Naive thymus-derived CD8-positive, alpha-beta T cell (primary cell): ENCODE data around the gene TTLL5. TPM values are rescaled to one million over a fixed set of nuclear protein-coding genes. Genes with fewer than 3 reads are reported as not detected.

Experiments used
- ATAC-seq, 2 donors: fragments of 150-1000 bp; cut with Tn5 transposase in 1 of 2; sonication (Bioruptor Pico), chemical (Tn5 transposase) in 1 of 2; 1 replicate in 1 of 2; 2 replicates in 1 of 2; pipeline ENCODE4 v1.10.0; 2021; ENCODE audit warnings: mild to moderate bottlenecking in 2 of 2, moderate library complexity in 2 of 2
- POLR2A ChIA-PET: fragments of 350-600 bp; sonication (Branson Sonifier 250); formaldehyde crosslinking; loops from one replicate; lab custom pipeline; 2021; ENCODE audit warnings: antibody characterized with exemption; lab: Charles Lee
- DNase-seq, 10 donors: peaks; one replicate each; pipeline versions ENCODE4 v3.0.0 to v3.0.0-alpha.2; 2020 to 2022
- H3K27ac Mint-ChIP-seq, 10 donors: one replicate each; pipeline ENCODE4 v1.8.0; 2020 to 2022; ENCODE audit warnings: mild to moderate bottlenecking in 10 of 10, mixed read lengths in 10 of 10, moderate library complexity in 4 of 10, inconsistent platforms in 1 of 10
- H3K27me3 Mint-ChIP-seq, 5 donors: one replicate each; pipeline ENCODE4 v1.8.0; 2021 to 2022; ENCODE audit warnings: mixed read lengths in 5 of 5
- H3K36me3 Mint-ChIP-seq, 3 donors: one replicate each; pipeline ENCODE4 v1.8.0; 2020 to 2022; ENCODE audit warnings: mixed read lengths in 3 of 3, mild to moderate bottlenecking in 2 of 3, inconsistent platforms in 1 of 3
- H3K4me1 Mint-ChIP-seq, 4 donors: one replicate each; pipeline ENCODE4 v1.8.0; 2021 to 2022; ENCODE audit warnings: mixed read lengths in 4 of 4
- H3K4me3 Mint-ChIP-seq, 10 donors: one replicate each; pipeline ENCODE4 v1.8.0; 2020 to 2022; ENCODE audit warnings: mild to moderate bottlenecking in 10 of 10, mixed read lengths in 10 of 10, moderate library complexity in 6 of 10, inconsistent platforms in 1 of 10
- H3K9me3 Mint-ChIP-seq, 9 donors: one replicate each; pipeline ENCODE4 v1.8.0; 2020 to 2022; ENCODE audit warnings: mixed read lengths in 9 of 9, mild to moderate bottlenecking in 3 of 9, inconsistent platforms in 1 of 9, moderate library complexity in 1 of 9
- polyA plus RNA-seq, 3 donors: library from polyadenylated mRNA; unstranded; fragments of 300-500 nt; fragmentation: Illumina TruSeq; gene quantifications; one replicate each; pipeline ENCODE4 v1.2.3, GENCODE V29; 2021
- total RNA-seq, 8 experiments: library from RNA in 2 of 8; stranded (reverse) in 2 of 8; gene quantifications; one replicate each; pipeline ENCODE4 v1.2.3 and lab custom pipeline; 2021 to 2026

The TTLL5 gene
- total and polyA plus RNA-seq, 5 experiments from 2014 or later = 5.9 to 19.2 (median 12.1) TPM

DNA sequence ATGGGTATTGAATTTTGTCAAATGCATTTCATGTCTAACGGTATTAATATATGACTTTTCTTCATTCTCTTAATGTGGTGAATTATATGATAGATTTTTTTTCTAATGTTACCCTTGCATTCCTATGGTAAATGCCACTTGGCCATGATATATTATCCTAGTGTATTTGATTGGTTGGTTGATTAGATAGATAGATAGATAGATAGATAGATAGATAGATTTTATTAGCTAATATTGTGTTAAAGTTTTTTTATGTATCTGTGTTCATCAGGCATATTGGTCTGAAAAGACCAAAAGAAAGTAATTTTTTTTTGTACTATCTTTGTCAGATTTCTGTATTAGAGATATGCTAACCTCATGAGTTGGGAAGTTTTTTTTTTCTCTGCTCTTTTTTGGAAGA, 196.2 kb downstream of the TTLL5 start:
- DNase-seq (no peak), ATAC-seq (no peak)
- H3K4me3 Mint-ChIP-seq = no peak overlapping the region
- H3K4me1 Mint-ChIP-seq = no peaks in the 10 kb centered on the region
- POLR2A ChIA-PET = no interaction called here
- H3K9me3 Mint-ChIP-seq = no peaks in the 10 kb centered on the region
- H3K27me3 Mint-ChIP-seq = no peaks in the 10 kb centered on the region
- no peak overlapping the region for H3K27ac Mint-ChIP-seq
- H3K36me3 Mint-ChIP-seq = peaks cover 0 to 17% (median 10%) of the 10 kb centered on the region in 3 donors

DNA sequence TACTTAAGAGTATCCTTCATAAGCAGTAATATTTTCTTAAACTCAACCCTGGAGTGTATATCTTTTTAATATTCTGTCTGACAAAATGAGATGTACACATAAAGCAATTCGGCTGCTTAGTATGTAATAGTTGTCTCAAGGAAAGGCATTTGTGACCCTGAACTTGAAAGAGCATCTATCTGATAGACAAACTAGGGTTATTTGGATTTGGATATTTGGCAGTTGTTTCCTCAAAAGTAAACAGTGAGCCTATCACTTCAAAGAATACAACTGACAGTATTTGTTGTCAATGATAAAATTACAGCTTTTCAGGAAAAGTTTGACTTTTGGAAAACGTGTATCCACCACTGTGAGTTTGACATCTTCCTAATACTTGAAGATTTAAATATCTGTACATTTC, 197.3 kb downstream of the TTLL5 start:
- Mint-ChIP-seq H3K4me1 (no peaks in the 10 kb centered on the region), H3K27me3 (no peaks in the 10 kb centered on the region), H3K36me3 (peaks cover 0 to 15% (median 10%) of the 10 kb centered on the region in 3 donors), H3K9me3 (no peaks in the 10 kb centered on the region), H3K27ac (no peak overlapping the region), H3K4me3 (no peak overlapping the region)
- DNase-seq = no peak
- ATAC-seq = no peak
- POLR2A ChIA-PET = no interaction called here

DNA sequence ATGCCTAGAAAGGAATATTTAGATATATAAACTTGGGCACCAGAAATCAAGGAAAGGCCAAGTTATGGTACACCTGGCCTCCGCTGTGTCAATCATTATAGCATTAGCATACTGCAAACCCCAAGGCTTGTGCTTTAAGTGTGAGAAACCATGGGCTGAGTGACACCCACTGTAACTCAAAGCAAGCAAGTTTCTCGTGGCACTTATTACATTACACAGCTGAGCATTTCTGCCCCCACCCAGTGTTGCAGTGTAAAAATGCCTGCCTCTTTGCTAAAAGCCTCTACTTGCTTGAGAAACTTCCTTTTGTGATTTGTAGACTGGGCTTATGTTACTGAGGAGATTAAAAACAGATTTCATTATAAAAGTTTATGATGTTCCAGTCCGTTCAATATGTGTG, 198.7 kb downstream of the TTLL5 start:
- no peak overlapping the region for H3K4me3 Mint-ChIP-seq

DNA sequence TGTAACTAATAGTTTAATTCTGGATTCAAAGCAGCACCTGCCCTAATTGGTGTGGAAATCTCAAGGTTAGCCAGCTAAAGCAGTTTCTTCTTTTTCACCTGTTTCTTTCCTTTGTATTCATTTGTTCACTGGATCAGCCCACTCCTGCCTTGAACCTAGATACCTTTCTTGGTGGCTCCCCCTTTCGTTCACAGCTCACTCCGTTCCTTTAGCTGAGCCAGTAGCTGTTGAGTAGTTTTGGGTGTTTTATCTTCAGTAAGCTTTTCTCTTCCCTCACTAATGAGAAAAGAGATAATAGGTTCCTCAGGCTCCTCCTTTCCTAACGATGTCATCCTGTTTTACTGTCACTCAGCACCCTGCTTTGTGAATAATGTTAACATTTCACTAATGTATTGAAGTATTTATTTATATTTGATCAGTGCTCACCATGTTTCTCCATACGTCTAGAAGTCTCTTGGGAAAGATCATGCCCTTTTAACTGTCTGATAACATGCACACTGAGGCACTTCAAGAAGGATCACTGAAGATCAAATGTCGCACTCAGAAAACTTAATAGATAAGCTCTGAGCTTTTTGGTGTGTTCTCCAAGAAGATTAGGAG, 199.6 kb downstream of the TTLL5 start:
- POLR2A ChIA-PET = no interaction called here
- no peak for ATAC-seq
- H3K9me3 Mint-ChIP-seq = no peaks in the 10 kb centered on the region

More for the DNA sequence above, 198.7 kb downstream of the TTLL5 start:
- Mint-ChIP-seq H3K9me3 (no peaks in the 10 kb centered on the region), H3K36me3 (peaks cover 0 to 16% (median 9%) of the 10 kb centered on the region in 3 donors), H3K27ac (no peak overlapping the region), H3K4me1 (no peaks in the 10 kb centered on the region), H3K27me3 (no peaks in the 10 kb centered on the region)
- no peak for DNase-seq
- POLR2A ChIA-PET = no interaction called here
- ATAC-seq = no peak

DNA sequence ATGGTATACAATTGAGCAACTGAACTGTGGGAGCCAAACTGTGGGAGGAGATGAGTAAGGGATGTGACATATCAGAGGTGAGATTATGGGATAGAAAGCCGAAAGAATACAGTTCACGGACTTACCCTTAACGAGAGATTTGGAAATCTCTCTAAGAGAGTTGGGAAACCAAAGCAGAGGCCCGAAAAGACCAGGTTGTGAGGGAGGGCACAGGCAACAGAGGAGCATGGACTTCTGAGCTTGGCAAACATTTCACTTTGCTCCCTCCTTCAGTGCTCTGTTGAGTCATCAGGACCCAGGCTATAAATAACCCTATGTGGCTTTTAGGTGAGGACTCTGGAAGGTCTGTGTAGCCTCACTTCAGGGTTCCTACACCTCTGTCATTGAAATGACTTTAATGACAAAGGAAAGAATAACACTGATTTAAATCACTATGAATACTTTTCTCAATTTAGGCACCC, 200.1 kb downstream of the TTLL5 start:
- no peaks in the 10 kb centered on the region for H3K27me3 Mint-ChIP-seq
- DNase-seq = no peak
- H3K27ac Mint-ChIP-seq = peak overlapping the region in 1 of 10 donors; percentile 35
- no peaks in the 10 kb centered on the region for H3K9me3 Mint-ChIP-seq
- H3K4me1 Mint-ChIP-seq = no peaks in the 10 kb centered on the region
- H3K4me3 Mint-ChIP-seq = no peak overlapping the region
- peaks cover 0 to 12% (median 0%) of the 10 kb centered on the region in 3 donors for H3K36me3 Mint-ChIP-seq
- ATAC-seq = no peak
- POLR2A ChIA-PET = no interaction called here

More for the DNA sequence above, 199.6 kb downstream of the TTLL5 start:
- no peak for DNase-seq
- H3K4me1 Mint-ChIP-seq = no peaks in the 10 kb centered on the region
- no peak overlapping the region for H3K4me3 Mint-ChIP-seq
- peak overlapping the region in 1 of 10 donors; percentile 35 for H3K27ac Mint-ChIP-seq
- H3K27me3 Mint-ChIP-seq = no peaks in the 10 kb centered on the region
- H3K36me3 Mint-ChIP-seq = peaks cover 0 to 13% (median 2%) of the 10 kb centered on the region in 3 donors

DNA sequence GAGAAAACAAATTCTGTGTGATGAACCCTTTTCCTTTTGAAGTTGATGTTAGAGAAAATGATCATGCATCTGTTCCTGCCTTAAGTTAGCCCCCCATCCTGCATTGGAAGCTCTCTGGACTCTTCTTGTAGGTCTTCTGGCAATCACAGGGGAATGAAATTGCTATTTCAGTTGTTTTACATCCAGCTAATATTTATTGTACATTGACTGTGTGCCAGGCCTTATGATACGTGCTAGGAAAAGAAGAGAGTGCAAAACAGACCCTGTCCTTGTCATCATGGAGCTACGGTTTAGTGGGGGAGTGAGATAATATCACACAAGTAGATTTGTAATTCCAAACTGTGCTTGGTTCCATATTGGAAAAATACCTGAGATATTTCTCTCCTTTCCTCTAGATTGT, 202.2 kb downstream of the TTLL5 start:
- no peaks in the 10 kb centered on the region for H3K27me3 Mint-ChIP-seq
- no peaks in the 10 kb centered on the region for H3K4me1 Mint-ChIP-seq
- DNase-seq = no peak
- POLR2A ChIA-PET = no interaction called here
- peaks cover 0 to 15% (median 5%) of the 10 kb centered on the region in 3 donors for H3K36me3 Mint-ChIP-seq
- H3K4me3 Mint-ChIP-seq = no peak overlapping the region
- H3K27ac Mint-ChIP-seq = no peak overlapping the region
- H3K9me3 Mint-ChIP-seq = no peaks in the 10 kb centered on the region
- no peak for ATAC-seq

DNA sequence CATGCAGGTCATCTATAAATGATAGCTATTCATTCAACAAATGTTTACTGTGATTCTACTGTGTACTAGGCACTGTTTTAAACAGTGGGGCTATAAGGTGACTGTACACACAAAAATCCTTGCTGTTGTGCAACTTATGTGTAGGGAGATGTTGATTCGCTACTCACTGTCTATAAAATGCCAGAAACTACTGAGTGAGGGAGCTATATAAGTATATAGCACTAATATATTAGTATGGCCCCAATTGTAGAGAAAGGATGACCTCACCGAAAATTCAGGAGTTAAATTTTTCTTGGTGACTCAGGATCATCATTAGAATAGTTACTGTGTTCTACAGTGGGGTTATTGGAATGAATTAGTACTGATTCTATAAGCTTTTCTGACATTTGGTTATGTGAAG, 203.3 kb downstream of the TTLL5 start:
- H3K9me3 Mint-ChIP-seq = no peaks in the 10 kb centered on the region
- no peak overlapping the region for H3K27ac Mint-ChIP-seq
- ATAC-seq (no peak), DNase-seq (no peak)
- no peaks in the 10 kb centered on the region for H3K4me1 Mint-ChIP-seq
- H3K4me3 Mint-ChIP-seq = no peak overlapping the region
- POLR2A ChIA-PET = no interaction called here
- H3K36me3 Mint-ChIP-seq = peaks cover 0 to 17% (median 6%) of the 10 kb centered on the region in 3 donors
- no peaks in the 10 kb centered on the region for H3K27me3 Mint-ChIP-seq

DNA sequence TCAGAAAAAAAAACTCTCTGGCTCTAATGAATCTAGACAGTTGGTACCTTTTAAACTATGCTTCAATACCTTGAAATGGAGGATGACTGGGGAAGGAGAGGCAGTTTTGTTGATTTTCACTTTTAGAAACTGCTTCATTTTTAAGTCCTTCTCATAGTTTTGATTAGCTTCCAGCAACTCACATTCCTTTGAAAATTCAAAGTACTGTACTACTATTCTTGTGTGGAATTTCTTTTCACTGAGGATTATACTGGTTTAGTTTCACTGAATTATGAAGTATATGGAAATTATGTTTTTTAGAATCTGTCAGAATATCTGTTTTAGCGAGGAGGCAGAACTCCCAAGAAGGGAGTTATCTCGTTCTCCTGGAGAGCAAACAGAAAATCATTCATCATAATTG, 204.5 kb downstream of the TTLL5 start:
- no peaks in the 10 kb centered on the region for H3K27me3 Mint-ChIP-seq
- peak overlapping the region in 1 of 10 donors; percentile 17 for H3K27ac Mint-ChIP-seq
- H3K9me3 Mint-ChIP-seq = no peaks in the 10 kb centered on the region
- DNase-seq (no peak), ATAC-seq (no peak)
- H3K4me1 Mint-ChIP-seq = no peaks in the 10 kb centered on the region
- POLR2A ChIA-PET = no interaction called here
- H3K4me3 Mint-ChIP-seq = no peak overlapping the region
- peaks cover 0 to 25% (median 10%) of the 10 kb centered on the region in 3 donors for H3K36me3 Mint-ChIP-seq

DNA sequence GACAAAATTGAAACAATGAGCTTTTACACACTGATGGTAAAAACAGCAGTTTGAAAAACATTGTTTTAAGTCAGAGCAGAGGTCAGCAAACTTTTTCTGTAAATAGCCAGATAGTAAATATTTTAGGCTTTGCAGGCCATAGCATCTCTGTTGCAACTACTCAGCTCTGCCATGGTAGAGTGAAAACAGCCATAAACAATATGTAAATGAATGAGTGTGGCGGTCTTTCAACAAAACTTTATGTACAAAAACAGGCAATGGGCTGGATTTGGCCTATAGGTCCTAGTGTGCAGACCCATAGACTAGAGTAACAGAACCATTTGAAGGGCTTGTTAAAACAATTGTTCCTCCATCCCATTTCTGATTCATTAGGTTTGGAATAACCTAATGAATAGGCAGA, 205.9 kb downstream of the TTLL5 start:
- Mint-ChIP-seq H3K9me3 (no peaks in the 10 kb centered on the region), H3K36me3 (peaks cover 0 to 39% (median 21%) of the 10 kb centered on the region in 3 donors), H3K4me3 (no peak overlapping the region), H3K27me3 (no peaks in the 10 kb centered on the region), H3K27ac (no peak overlapping the region), H3K4me1 (no peaks in the 10 kb centered on the region)
- DNase-seq = no peak
- POLR2A ChIA-PET = no interaction called here
- no peak for ATAC-seq

DNA sequence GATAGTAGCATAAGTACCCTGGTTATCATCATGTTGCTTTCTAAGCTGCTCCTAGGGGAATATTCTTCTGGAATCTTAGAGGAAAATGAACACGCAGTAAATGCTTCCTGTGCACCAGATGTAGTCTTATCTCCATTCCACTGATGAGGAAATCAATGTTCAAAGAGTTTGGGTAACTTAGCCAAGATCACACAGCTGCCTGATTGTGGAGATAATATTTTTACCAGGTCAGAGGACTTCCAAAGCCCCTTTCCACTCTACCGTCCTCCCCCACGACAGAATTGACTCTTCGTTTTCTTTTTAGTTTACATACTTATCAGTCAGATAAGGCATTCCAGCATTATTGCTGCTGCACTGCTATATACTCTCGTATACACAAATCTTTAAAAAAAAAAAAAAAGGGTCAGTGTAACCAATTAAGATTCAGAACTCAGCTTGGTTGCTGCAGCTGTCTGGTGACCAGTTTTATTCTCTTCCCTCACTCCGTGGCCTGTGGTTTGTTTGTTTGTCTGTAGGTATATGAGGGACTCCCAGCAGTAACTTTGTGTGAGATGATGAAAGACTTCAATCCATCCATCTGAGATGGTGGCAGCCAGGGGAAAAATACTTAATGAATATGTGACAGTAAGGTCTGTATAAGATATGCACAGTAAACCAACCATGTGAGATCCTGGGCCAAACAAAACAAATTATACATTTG, 210.3 kb downstream of the TTLL5 start:
- DNase-seq = no peak
- no peak overlapping the region for H3K4me3 Mint-ChIP-seq
- no peak for ATAC-seq
- H3K27me3 Mint-ChIP-seq = no peaks in the 10 kb centered on the region
- POLR2A ChIA-PET = no interaction called here
- no peaks in the 10 kb centered on the region for H3K9me3 Mint-ChIP-seq
- H3K4me1 Mint-ChIP-seq = no peaks in the 10 kb centered on the region
- H3K36me3 Mint-ChIP-seq = peaks cover 0 to 36% (median 35%) of the 10 kb centered on the region in 3 donors
- H3K27ac Mint-ChIP-seq = no peak overlapping the region

DNA sequence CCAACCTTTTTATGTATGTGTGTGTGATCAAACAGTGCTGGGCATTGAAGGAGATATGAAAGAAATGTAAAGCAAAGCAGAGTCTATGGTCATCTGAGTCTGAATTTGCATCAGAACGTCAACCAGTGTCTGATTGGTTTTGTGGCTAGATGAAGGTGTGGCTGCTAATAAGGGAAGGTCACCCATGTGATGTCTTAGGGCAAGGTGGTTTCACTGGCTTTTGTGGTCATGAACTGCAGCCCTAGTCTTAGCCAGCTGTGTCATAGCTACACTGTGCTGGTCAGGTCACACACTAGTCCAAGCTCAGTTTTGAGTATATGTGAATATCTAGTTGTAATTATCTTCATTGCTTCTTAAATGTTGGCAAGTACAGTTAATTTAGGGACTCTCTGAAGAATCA, 214.9 kb downstream of the TTLL5 start:
- POLR2A ChIA-PET = no interaction called here
- ATAC-seq = no peak
- no peaks in the 10 kb centered on the region for H3K27me3 Mint-ChIP-seq
- H3K36me3 Mint-ChIP-seq = peaks cover 0 to 26% (median 21%) of the 10 kb centered on the region in 3 donors
- H3K4me3 Mint-ChIP-seq = no peak overlapping the region
- H3K9me3 Mint-ChIP-seq = no peaks in the 10 kb centered on the region
- H3K27ac Mint-ChIP-seq = no peak overlapping the region
- no peaks in the 10 kb centered on the region for H3K4me1 Mint-ChIP-seq
- DNase-seq = no peak

DNA sequence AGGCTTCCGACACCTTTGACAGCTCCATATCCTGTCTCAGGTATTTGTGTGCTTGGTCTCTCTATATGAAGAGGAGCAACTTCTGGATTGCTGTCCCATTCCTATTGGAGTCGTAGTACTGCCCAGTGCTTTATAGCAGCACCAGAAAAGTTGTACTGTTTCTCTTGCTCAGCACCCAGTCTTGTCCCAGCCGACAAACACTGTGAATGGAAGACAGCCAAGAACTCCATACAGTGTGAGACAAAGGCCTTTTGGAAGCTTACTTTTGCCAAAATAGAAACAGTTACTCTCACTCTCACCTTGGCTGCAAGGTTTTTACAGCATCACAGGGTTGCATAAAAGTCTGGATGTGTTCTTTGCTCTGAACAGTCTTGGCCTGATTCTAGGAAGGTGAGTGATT, 215.5 kb downstream of the TTLL5 start:
- H3K27me3 Mint-ChIP-seq = no peaks in the 10 kb centered on the region
- H3K4me3 Mint-ChIP-seq = no peak overlapping the region
- no peaks in the 10 kb centered on the region for H3K4me1 Mint-ChIP-seq
- no peaks in the 10 kb centered on the region for H3K9me3 Mint-ChIP-seq
- DNase-seq (no peak), ATAC-seq (no peak)
- POLR2A ChIA-PET = no interaction called here
- H3K36me3 Mint-ChIP-seq = peaks cover 0 to 20% (median 18%) of the 10 kb centered on the region in 3 donors
- H3K27ac Mint-ChIP-seq = no peak overlapping the region

DNA sequence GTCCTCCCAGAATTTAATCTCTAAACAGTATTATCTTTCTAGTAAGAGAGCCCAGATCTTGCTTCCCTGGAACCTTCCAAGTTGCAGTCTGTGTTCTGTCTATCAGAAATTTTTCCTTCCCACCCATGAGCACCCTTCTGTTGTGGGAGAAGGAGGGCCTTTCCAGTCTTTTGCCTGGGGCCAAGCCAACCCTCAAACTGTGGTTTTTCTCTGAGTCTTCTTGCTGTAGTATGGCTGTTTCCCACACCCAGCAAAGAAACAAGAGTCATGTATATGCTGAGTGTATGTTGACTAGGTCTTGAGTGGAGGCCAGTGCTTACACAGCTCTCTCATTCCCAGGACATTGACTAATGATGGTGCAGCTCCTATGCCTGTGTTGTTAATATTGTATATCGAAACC, 216.2 kb downstream of the TTLL5 start:
- no peak for DNase-seq

More for the DNA sequence above, 216.2 kb downstream of the TTLL5 start:
- no peaks in the 10 kb centered on the region for H3K9me3 Mint-ChIP-seq
- H3K27me3 Mint-ChIP-seq = no peaks in the 10 kb centered on the region
- no peak for ATAC-seq
- no peak overlapping the region for H3K27ac Mint-ChIP-seq
- H3K36me3 Mint-ChIP-seq = peaks cover 0 to 17% (median 15%) of the 10 kb centered on the region in 3 donors
- H3K4me1 Mint-ChIP-seq = no peaks in the 10 kb centered on the region
- POLR2A ChIA-PET = no interaction called here
- H3K4me3 Mint-ChIP-seq = no peak overlapping the region
